Measurements from ENCODE around the gene DNAJC2.

DNA sequence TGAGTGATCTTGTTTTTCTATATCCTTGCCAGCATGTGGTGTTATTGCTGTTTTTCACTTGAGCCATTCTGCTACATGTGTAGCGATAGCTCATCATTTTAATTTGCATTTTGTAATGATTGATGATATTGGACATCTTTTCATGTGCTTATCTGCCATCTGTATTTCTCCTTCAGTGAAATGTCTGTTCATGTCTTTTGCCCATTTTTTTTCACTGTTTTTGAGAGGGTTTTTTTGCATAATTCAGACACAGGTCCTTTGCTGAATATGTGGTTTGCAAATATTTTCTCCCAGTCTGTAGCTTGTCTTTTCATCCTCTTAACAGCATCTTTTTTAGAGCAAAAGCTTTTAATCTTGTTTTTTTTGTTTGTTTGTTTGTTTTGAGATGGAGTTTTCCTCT, 51.0 kb downstream of the DNAJC2 start:
- TF ChIP-seq, protein P1, sequence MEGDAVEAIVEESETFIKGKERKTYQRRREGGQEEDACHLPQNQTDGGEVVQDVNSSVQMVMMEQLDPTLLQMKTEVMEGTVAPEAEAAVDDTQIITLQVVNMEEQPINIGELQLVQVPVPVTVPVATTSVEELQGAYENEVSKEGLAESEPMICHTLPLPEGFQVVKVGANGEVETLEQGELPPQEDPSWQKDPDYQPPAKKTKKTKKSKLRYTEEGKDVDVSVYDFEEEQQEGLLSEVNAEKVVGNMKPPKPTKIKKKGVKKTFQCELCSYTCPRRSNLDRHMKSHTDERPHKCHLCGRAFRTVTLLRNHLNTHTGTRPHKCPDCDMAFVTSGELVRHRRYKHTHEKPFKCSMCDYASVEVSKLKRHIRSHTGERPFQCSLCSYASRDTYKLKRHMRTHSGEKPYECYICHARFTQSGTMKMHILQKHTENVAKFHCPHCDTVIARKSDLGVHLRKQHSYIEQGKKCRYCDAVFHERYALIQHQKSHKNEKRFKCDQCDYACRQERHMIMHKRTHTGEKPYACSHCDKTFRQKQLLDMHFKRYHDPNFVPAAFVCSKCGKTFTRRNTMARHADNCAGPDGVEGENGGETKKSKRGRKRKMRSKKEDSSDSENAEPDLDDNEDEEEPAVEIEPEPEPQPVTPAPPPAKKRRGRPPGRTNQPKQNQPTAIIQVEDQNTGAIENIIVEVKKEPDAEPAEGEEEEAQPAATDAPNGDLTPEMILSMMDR (IDR thresholded peaks at IDR 0.05) = no peak
- TF ChIP-seq POLR2A (IDR thresholded peaks at IDR 0.05) = no peak

All from tibial nerve (tissue), 3 donors.